Panc1 (cell line): ENCODE measurements around the gene SYT14. TPM values are rescaled to one million over a fixed set of nuclear protein-coding genes. Genes with fewer than 3 reads are reported as not detected.

ENCODE experiments used
- ATAC-seq: fragments of 200-7000 bp; cut with Tn5 transposase; 2 replicates; pipeline ENCODE4 v1.9.1; 2020; ENCODE audit warnings: mild to moderate bottlenecking, moderate library complexity
- BruUV-seq: library from RNA; stranded (reverse); fragments of 400-500 nt; replicated peaks from 2 replicates; lab custom pipeline; 2021; lab: Mats Ljungman, UMichigan
- CTCF ChIA-PET: fragments of 300-600 bp; sonication (Branson Sonifier 250); formaldehyde crosslinking; loops from one replicate; lab custom pipeline; 2022; ENCODE audit warnings: antibody characterized with exemption; lab: Charles Lee
- POLR2A ChIA-PET: fragments of 300-600 bp; sonication (Branson Sonifier 250); formaldehyde crosslinking; loops from one replicate; lab custom pipeline; 2022; ENCODE audit warnings: antibody characterized with exemption; lab: Charles Lee
- DNase-seq: peaks from one replicate; pipeline ENCODE4 v3.0.0-alpha.2; 2010; ENCODE audit warnings: low read depth, low spot score
- H3K27ac ChIP-seq: 2 replicates; pipeline ENCODE4 v1.5.1; 2011; ENCODE audit warnings: mild to moderate bottlenecking, low read length, inconsistent platforms
- H3K27me3 ChIP-seq: fragments of 200-500 bp; sonication (Bioruptor generic); 2 replicates; pipeline ENCODE4 v1.6.0; 2014; ENCODE audit warnings: low read length, inconsistent platforms; ENCODE audit not compliant: control insufficient read depth, insufficient read depth
- H3K36me3 ChIP-seq: fragments of 200-500 bp; sonication (Bioruptor generic); 2 replicates; pipeline ENCODE4 v1.5.1; 2014; ENCODE audit warnings: inconsistent platforms, mild to moderate bottlenecking, low read length, moderate library complexity; ENCODE audit not compliant: control insufficient read depth, insufficient read depth
- H3K4me1 ChIP-seq: 2 replicates; pipeline ENCODE4 v1.5.1; 2011; ENCODE audit warnings: inconsistent platforms, mild to moderate bottlenecking, low read length, moderate library complexity; ENCODE audit not compliant: control insufficient read depth, insufficient read depth
- H3K4me3 ChIP-seq, 2 experiments: 2 replicates each; pipeline ENCODE4 v1.5.1; 2011 to 2012; ENCODE audit warnings: low read depth in 2 of 2, low read length in 2 of 2, mild to moderate bottlenecking in 2 of 2, inconsistent platforms in 1 of 2, moderate library complexity in 1 of 2
- H3K9me3 ChIP-seq: fragments of 200-500 bp; sonication (Bioruptor generic); 2 replicates; pipeline ENCODE4 v1.5.1; 2014; ENCODE audit warnings: low read depth, mild to moderate bottlenecking, inconsistent platforms, low read length, moderate library complexity; ENCODE audit not compliant: control insufficient read depth, insufficient read depth
- CTCF ChIP-seq: fragments of 450-650 bp; IDR thresholded peaks from 2 replicates; pipeline ENCODE4 v1.5.1; 2017; ENCODE audit warnings: mild to moderate bottlenecking
- POLR2AphosphoS5 ChIP-seq: IDR thresholded peaks from 2 replicates; pipeline ENCODE4 v1.6.1; 2012; ENCODE audit warnings: mild to moderate bottlenecking, low read depth, low read length, moderate library complexity
- REST ChIP-seq, 2 experiments: IDR thresholded peaks; 2 replicates each; pipeline ENCODE4 v1.6.1; 2011 to 2012; ENCODE audit warnings: low read depth in 2 of 2, control low read depth in 1 of 2, low read length in 1 of 2, mild to moderate bottlenecking in 1 of 2, moderate library complexity in 1 of 2; ENCODE audit not compliant: insufficient read depth in 1 of 2
- SIN3A ChIP-seq: IDR thresholded peaks from 2 replicates; pipeline ENCODE4 v1.6.1; 2012; ENCODE audit warnings: low read depth, mild to moderate bottlenecking, low read length, moderate library complexity, borderline replicate concordance; ENCODE audit not compliant: insufficient read depth
- TCF7L2 ChIP-seq: IDR thresholded peaks from 2 replicates; pipeline ENCODE4 v1.6.1; 2011; ENCODE audit warnings: mild to moderate bottlenecking, low read depth, low read length, inconsistent platforms
- in situ Hi-C: cut with HindIII; loops from 2 replicates; pipeline ENCODE4 v1.10.0; 2016; ENCODE audit warnings: low sequenced_read_pairs, low pct_unique_long_range_greater_than_20kb
- intact Hi-C: fragments of 100-400 bp; cut with micrococcal nuclease; formaldehyde crosslinking; loops from one replicate; pipeline ENCODE4 v1.10.0; 2022; ENCODE audit not compliant: unreplicated experiment
- total RNA-seq: library from RNA; stranded (reverse); gene quantifications from one replicate; pipeline ENCODE4 v1.2.1, GENCODE V29; 2021; ENCODE audit not compliant: unreplicated experiment

Gene SYT14
- total RNA-seq, 1 experiment from 2014 or later, result not detected

GRCh38 chr1:209924390-209924789 is 13.6 kb upstream of the SYT14 start:
- no TSS peak for BruUV-seq
- Histone ChIP-seq H3K27me3 (no peaks in the 10 kb centered on the region), H3K4me3 (no peak overlapping the region), H3K9me3 (no peaks in the 10 kb centered on the region), H3K4me1 (no peaks in the 10 kb centered on the region), H3K27ac (no peak overlapping the region), H3K36me3 (no peaks in the 10 kb centered on the region)
- DNase-seq (no peak), ATAC-seq (no peak)
- CTCF ChIA-PET, result no interaction called here
- TF ChIP-seq SIN3A, result no peak
- intact Hi-C loops, result no loop called here
- in situ Hi-C loops, result no loop called here
- POLR2A ChIA-PET, result no interaction called here

- in situ Hi-C loops (no loop called here), intact Hi-C loops (no loop called here)
- Histone ChIP-seq H3K36me3 (no peaks in the 10 kb centered on the region), H3K4me1 (no peaks in the 10 kb centered on the region), H3K4me3 (no peak overlapping the region), H3K27ac (no peak overlapping the region), H3K9me3 (no peaks in the 10 kb centered on the region), H3K27me3 (no peaks in the 10 kb centered on the region)
- ChIA-PET POLR2A (no interaction called here), CTCF (no interaction called here)
- TF ChIP-seq REST (IDR thresholded peaks at IDR 0.05; ENCODE audit: insufficient read depth in 1 of 2, low read depth in 2 of 2, low read length in 1 of 2), result no peak
- TF ChIP-seq TCF7L2, result no peak
- TF ChIP-seq SIN3A, result no peak
- TF ChIP-seq CTCF, result no peak
- TF ChIP-seq POLR2AphosphoS5, result no peak
- BruUV-seq, result no TSS peak
- ATAC-seq (no peak), DNase-seq (no peak)
Observed at GRCh38 chr1:209926045-209926444, 12.0 kb upstream of the SYT14 start.

GRCh38 chr1:209927466-209927865 is 10.6 kb upstream of the SYT14 start:
- no peaks in the 10 kb centered on the region for H3K36me3 ChIP-seq
- ChIA-PET CTCF (no interaction called here), POLR2A (no interaction called here)
- ATAC-seq (no peak), DNase-seq (no peak)
- no peaks in the 10 kb centered on the region for H3K9me3 ChIP-seq
- H3K27me3 ChIP-seq, result no peaks in the 10 kb centered on the region
- TF ChIP-seq SIN3A (no peak), CTCF (no peak), REST (IDR thresholded peaks at IDR 0.05; ENCODE audit: insufficient read depth in 1 of 2, low read depth in 2 of 2, low read length in 1 of 2) (no peak), TCF7L2 (no peak), POLR2AphosphoS5 (no peak)
- BruUV-seq, result no TSS peak
- H3K4me3 ChIP-seq, result no peak overlapping the region
- H3K4me1 ChIP-seq, result no peaks in the 10 kb centered on the region
- in situ Hi-C loops, result no loop called here
- no peak overlapping the region for H3K27ac ChIP-seq
- intact Hi-C loops, result no loop called here
